Uterus (tissue), 2 donors: ENCODE measurements around the gene HPSE.
"Not testable (repeated sequence)": the region's sequence is repeated elsewhere in the genome, so short reads cannot be mapped to it uniquely, and the experiment has no call there.

Source experiments
- POLR2A ChIP-seq, 2 donors: fragments of 450-650 bp; IDR thresholded peaks; one replicate each; pipeline ENCODE4 v1.6.1; 2016; ENCODE audit warnings: antibody characterized with exemption in 2 of 2, mild to moderate bottlenecking in 1 of 2, moderate library complexity in 1 of 2
- TF ChIP-seq, protein P1 (sequence below), 4 experiments: fragments of 200-600 bp in 2 of 4; fragments of 450-650 bp in 2 of 4; sonication (generic) in 2 of 4; IDR thresholded peaks; one replicate each; pipeline ENCODE4 v1.5.1; 2016 to 2019; ENCODE audit warnings: antibody characterized with exemption in 4 of 4, mild to moderate bottlenecking in 2 of 4, moderate library complexity in 1 of 4

DNA sequence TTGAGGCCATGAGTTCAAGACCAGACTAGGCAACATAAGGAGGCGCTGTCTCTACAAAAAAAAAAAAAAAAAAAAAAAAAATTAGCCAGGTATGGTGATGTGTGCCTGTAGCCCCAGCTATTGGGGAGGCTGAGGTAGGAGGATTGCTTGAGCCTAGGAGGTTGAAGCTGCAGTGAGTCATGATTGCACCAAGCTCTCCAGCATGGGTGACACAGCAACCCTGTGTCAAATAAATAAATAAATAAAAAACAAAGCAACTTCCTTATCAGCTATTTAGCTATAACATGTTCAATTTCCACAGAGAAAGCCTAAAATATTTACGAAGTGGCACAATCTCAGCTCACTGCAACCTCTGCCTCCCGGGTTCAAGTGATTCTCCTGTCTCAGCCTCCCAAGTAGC is 60.7 kb downstream of the HPSE start:
- TF ChIP-seq, protein P1, sequence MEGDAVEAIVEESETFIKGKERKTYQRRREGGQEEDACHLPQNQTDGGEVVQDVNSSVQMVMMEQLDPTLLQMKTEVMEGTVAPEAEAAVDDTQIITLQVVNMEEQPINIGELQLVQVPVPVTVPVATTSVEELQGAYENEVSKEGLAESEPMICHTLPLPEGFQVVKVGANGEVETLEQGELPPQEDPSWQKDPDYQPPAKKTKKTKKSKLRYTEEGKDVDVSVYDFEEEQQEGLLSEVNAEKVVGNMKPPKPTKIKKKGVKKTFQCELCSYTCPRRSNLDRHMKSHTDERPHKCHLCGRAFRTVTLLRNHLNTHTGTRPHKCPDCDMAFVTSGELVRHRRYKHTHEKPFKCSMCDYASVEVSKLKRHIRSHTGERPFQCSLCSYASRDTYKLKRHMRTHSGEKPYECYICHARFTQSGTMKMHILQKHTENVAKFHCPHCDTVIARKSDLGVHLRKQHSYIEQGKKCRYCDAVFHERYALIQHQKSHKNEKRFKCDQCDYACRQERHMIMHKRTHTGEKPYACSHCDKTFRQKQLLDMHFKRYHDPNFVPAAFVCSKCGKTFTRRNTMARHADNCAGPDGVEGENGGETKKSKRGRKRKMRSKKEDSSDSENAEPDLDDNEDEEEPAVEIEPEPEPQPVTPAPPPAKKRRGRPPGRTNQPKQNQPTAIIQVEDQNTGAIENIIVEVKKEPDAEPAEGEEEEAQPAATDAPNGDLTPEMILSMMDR (IDR thresholded peaks at IDR 0.05): not testable (repeated sequence)
- not testable (repeated sequence) for TF ChIP-seq POLR2A (IDR thresholded peaks at IDR 0.05)
